Right ventricle myocardium superior (tissue), 1 donor: ENCODE measurements around the gene SRRD. TPM values are rescaled to one million over a fixed set of nuclear protein-coding genes. Genes with fewer than 3 reads are reported as not detected.

ENCODE experiments used
- ATAC-seq: fragments of 200-7000 bp; cut with Tn5 transposase; one replicate; pipeline ENCODE4 v1.9.1; 2020; ENCODE audit warnings: mild to moderate bottlenecking; ENCODE audit not compliant: poor library complexity
- DNase-seq: peaks from one replicate; pipeline ENCODE4 v3.0.0-alpha.2; 2020
- intact Hi-C: fragments of 100-400 bp; cut with DNase I; formaldehyde crosslinking; loops from one replicate; pipeline ENCODE4 v1.11.2; 2022
- total RNA-seq: library from RNA; stranded (reverse); fragmentation: NEBNext Ultra II Directional; extraction: Animal tissue kit (Norgen Biotek cat#: 25700); gene quantifications from one replicate; pipeline ENCODE4 v1.2.1, GENCODE V29; 2021
- donor health status: DM: no; HTN: yes; CAD: no; lungs with severe emphysema.

Gene SRRD
- total RNA-seq, 1 donor from 2014 or later = 23.2 TPM

DNA sequence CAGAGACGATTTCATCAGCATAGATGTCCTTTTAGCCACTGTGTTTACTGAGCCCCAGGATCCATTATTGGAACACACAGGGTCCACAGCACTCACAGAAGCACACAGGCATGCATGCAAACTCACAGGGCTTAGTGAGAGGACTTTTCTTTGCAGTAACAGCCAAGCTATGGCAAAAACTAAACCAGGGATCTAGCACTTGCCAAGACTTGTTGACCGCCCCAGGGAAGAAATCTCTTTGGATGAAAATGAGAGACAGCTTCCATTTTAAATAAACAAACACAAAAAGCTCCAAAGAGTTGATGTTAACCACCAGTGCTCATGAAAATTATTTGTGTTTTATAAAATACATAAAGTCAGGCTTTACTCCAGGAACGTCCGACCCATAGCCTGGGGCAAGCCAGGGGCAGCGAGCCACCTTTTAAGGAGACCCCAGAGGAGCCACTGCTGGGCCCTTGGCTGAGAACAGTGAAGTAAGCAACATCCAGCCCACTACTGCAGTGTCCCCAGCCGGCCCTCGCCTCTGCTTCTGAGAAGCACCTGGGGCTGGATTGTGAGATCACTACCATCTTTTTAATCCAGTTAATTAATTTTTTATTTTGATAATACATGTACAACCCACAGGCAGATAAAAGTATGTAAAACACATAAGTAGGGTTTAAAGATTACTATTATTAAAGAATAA is 50.6 kb downstream of the SRRD start:
- intact Hi-C loops = no loop called here
- ATAC-seq = no peak
- no peak for DNase-seq

DNA sequence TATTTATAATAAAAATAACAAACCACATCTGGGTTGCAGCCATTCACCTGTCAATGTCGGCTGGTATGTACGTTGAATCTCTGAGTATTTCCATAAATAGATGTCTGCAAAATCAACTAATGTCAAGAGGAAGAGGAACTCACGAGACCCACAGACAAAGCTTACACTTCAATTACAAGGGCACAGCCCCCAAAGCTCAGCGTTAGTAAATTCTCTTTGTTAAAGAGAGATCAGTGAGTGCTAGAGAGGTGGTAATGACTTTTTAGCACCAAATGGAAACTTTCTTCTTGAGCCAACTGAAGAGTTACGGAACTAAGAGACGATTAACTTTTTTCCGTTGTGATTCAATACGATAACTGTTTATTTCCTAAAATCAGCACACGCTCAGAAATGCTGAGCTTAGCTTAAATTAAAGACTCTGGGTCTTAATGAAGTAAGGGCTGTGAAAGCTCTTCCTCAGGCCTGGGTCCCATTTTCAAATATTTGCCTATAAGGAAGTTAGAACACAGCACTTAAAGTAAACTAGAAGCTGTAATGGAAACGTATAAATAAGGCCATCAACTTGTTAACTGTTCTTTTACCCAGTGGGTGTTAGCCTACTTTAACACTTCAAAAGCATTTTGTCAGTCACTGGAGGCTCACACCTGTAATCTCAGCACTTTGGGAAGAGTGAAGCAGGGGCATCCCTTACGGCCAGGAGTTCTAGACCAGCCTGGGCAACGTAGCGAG is 51.4 kb downstream of the SRRD start:
- ATAC-seq = peak; percentile 36
- no peak for DNase-seq
- intact Hi-C loops = no loop called here

DNA sequence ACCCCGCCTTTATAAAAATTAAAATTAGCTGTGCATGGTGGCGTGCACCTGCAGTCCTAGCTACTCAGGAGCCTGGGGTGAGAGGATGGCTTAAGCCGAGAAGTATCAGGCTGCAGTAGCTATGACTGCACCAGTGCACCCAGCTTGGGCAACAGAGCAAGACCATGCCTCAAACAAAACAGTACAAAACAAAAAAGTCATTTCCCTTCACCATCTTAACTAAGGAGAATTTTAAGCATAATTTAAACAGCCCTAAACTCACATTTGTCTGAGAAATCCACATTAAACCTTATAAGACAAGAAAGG is 51.9 kb downstream of the SRRD start:
- intact Hi-C loops = no loop called here
- ATAC-seq = no peak
- no peak for DNase-seq

DNA sequence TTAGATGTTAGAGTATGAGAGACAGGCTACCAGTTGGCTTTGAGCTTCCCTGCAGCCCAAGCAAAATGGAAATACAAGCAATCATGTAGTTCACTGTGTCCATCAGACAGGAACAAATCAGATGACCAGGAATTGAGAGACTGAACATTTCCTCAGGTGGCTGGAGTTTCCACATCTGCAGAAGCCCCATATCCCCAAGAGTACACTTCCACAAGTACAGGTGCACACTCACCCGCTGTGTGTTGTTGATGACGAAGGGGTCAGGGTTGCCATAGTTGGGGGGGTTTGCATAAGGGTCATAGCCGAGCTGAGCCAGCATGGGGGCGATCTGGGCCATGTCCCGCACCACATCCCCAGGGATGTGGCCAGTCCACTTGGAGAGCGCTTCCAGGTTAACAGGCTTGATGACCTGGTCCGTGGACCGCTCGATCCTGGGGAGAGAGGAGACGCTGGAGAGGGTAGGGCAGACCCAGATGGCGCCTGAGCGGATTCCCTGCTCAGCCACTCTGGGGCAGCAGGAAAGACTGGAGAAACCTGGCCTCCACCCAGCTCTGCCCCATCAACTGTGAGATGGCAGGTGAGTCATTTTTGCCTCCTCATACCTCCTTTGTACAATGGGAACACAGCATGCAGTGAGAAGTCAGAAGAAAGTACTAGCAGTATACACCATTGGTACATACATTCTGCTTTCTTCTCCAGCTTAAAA is 52.5 kb downstream of the SRRD start:
- ATAC-seq = no peak
- no peak for DNase-seq
- intact Hi-C loops = no loop called here

DNA sequence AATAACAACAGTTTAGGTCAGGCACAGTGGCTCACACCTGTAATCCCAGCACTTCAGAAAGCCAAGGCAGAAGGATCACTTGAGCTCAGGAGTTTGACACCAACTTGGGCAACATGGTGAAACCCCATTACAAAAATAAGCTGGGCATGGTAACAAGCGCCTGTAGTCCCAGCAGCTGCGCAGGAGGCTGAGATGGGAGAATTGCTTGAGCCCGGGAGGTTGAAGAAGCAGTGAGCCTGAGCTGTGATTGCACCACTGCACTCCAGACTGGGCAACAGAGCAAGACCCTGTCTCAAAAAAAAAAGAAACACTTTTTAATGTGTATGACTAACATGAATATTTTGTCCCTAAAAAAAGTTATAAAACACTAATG is 53.1 kb downstream of the SRRD start:
- ATAC-seq (no peak), DNase-seq (no peak)
- intact Hi-C loops = no loop called here

DNA sequence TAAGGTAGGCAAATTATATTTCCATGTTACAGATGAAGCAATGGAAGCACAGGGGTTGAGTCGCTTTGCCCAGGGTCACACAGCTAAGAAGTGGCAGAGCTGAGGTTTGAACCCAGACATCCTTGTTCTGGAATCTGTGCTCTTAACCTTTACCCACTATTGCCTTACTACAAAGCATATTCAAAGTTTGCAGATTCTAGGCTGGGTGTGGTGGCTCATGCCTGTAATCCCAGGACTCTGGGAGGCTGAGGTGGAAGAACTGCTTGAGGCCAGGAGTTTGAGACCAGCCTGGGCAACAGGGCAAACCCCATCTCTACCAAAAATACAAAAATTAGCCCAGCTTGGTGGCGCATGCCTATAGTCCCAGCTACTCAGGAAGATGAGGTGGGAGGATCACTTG is 56.4 kb downstream of the SRRD start:
- DNase-seq = no peak
- intact Hi-C loops = no loop called here
- no peak for ATAC-seq

DNA sequence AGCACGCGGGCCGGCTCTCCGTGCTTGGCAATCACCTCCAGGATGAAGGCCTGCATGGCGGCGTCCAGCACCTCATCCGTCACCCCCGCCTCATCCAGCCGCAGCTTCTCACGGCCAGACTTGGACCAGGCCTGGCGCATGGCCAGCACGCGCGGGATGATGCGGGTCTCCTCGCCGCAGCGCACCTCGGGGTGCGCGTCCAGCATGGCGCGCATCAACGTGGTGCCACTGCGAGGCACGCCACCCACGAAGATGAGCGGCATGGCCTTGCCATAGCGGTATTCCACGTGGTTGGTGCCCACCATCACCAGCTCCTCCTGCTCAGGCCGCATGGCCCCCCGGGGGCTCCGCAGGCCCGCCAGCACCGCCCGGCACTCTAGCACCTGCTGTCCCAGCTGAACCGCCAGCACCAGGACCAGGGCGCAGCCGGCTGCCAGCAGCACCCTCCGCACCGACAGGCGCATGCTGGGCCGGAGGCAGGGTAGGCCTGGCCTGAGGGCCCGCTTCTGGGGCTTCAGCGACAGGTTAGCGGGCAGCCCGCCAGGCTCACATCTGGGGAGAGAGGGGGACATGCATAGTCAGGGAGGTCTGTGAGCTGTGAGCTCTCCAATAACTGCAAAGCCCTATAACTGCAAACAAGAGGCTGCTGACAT is 57.6 kb downstream of the SRRD start:
- DNase-seq (no peak), ATAC-seq (no peak)
- intact Hi-C loops = no loop called here

DNA sequence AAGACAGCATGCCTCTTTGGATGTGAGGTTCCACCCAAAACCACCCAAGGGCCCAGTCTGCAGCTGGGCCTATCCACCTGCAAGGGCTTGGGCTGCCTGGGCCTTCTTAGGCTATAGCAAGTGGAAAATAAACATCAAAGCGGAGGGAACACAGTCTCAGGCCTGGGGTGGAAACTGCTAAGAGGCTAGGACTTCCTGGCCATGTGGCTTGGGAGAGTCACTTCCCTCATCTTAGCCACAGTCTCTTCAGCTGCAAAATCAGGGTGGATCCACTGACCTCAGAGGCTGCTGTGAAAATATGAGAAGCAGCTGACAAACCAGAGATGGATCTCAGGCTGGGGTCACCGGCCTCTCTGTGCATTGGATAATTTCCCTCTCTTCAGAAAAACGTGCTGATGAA is 59.2 kb downstream of the SRRD start:
- ATAC-seq (no peak), DNase-seq (no peak)
- intact Hi-C loops = no loop called here

Other genes starting within 250 kb of the SRRD start
- not detected for gene ASPHD2, start 54.6 kb upstream of the SRRD start, total RNA-seq
- gene HPS4, start 94 bp upstream of the SRRD start, total RNA-seq = 8.3 TPM
- 23.9 TPM for gene TFIP11, start 28.6 kb downstream of the SRRD start, total RNA-seq
- 30.1 TPM for gene TPST2, start 106.3 kb downstream of the SRRD start, total RNA-seq
- 0.65 TPM for gene CRYBB1, start 134.2 kb downstream of the SRRD start, total RNA-seq
- not detected for gene CRYBA4, start 138.1 kb downstream of the SRRD start, total RNA-seq
- gene MIAT, start 173.7 kb downstream of the SRRD start, total RNA-seq = 0.48 TPM